HG03139 (cell line): Measurements from ENCODE around the gene PHF13.
A peak's percentile ranks its signal among the peaks of the same experiment; 100 is the strongest.

Source experiments
- ATAC-seq: cut with Tn5 transposase; IDR thresholded peaks from one replicate; pipeline ENCODE4 v1.9.1; 2021; ENCODE audit not compliant: unreplicated experiment

Gene PHF13

GRCh38 chr1:6613361-6614018 lies at the start of gene PHF13:
Gene PHF13 (plus strand): TSS chr1:6613731. CDS start chr1:6614067, 336 bp downstream.
- peak; percentile 80 for ATAC-seq

GRCh38 chr1:6569033-6569432 lies 44.5 kb upstream of the PHF13 start:
- ATAC-seq: no peak

- ATAC-seq: no peak
These were observed 43.4 kb upstream of the PHF13 start for GRCh38 chr1:6570100-6570499.

DNA sequence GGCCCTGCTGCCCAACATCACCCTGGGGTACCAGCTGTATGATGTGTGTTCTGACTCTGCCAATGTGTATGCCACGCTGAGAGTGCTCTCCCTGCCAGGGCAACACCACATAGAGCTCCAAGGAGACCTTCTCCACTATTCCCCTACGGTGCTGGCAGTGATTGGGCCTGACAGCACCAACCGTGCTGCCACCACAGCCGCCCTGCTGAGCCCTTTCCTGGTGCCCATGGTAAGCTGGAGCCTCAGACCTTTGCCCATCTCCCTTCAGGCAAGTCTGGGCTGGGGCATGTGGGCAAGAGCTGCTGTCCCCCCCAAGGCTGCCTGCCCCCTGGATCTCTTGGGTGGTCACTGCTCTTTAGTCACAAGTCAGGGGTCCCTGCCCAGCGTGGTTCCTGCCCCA lies 42.5 kb upstream of the PHF13 start:
- no peak for ATAC-seq

GRCh38 chr1:6572653-6573383 lies 40.7 kb upstream of the PHF13 start:
- no peak for ATAC-seq

GRCh38 chr1:6574025-6574620 lies 39.4 kb upstream of the PHF13 start:
- ATAC-seq: no peak

GRCh38 chr1:6574818-6575217 lies 38.7 kb upstream of the PHF13 start:
- no peak for ATAC-seq

DNA sequence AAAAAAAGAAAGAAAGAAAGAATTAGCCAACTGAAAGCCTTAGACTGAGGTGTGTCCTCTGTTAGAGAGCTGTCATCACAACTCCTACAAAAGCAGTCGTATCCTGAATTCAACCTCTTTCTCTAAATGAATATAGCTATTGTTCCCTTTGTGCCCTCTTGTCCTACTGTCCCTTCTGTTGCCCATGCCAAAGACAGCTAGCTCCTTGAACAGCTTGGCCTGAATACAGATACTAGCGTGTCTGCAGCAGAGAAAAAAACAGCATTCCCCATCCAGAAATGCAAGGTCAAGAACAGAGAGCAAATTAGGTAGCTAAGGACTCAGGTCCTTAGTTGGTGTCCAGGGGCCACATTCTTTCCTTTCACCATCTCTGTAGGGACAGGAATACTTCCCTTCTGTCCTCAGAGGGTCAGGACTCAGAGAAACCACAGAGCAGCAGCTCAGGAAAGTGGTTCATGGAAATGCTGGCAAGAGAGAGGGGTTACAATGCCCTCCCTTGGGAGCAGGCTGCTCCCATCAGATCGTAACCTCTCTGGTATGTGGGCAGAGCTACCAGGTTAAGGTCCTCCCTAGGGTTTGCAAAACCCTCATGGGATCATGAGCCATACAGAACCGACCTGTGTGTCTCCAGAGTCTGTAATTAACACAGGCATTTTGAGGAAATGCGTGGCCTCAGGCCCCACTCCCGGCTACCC lies 35.6 kb upstream of the PHF13 start:
- ATAC-seq: no peak

DNA sequence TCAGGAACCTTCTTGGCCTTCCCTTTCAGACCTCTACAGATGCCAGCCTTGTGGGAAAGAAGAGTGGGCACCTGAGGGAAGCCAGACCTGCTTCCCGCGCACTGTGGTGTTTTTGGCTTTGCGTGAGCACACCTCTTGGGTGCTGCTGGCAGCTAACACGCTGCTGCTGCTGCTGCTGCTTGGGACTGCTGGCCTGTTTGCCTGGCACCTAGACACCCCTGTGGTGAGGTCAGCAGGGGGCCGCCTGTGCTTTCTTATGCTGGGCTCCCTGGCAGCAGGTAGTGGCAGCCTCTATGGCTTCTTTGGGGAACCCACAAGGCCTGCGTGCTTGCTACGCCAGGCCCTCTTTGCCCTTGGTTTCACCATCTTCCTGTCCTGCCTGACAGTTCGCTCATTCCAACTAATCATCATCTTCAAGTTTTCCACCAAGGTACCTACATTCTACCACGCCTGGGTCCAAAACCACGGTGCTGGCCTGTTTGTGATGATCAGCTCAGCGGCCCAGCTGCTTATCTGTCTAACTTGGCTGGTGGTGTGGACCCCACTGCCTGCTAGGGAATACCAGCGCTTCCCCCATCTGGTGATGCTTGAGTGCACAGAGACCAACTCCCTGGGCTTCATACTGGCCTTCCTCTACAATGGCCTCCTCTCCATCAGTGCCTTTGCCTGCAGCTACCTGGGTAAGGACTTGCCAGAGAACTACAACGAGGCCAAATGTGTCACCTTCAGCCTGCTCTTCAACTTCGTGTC lies 34.7 kb upstream of the PHF13 start:
- no peak for ATAC-seq

DNA sequence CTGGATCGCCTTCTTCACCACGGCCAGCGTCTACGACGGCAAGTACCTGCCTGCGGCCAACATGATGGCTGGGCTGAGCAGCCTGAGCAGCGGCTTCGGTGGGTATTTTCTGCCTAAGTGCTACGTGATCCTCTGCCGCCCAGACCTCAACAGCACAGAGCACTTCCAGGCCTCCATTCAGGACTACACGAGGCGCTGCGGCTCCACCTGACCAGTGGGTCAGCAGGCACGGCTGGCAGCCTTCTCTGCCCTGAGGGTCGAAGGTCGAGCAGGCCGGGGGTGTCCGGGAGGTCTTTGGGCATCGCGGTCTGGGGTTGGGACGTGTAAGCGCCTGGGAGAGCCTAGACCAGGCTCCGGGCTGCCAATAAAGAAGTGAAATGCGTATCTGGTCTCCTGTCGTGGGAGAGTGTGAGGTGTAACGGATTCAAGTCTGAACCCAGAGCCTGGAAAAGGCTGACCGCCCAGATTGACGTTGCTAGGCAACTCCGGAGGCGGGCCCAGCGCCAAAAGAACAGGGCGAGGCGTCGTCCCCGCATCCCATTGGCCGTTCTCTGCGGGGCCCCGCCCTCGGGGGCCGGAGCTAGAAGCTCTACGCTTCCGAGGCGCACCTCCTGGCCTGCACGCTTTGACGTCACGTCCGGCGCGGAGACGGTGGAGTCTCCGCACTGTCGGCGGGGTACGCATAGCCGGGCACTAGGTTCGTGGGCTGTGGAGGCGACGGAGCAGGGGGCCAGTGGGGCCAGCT lies 34.0 kb upstream of the PHF13 start, which contains the start of gene ZBTB48:
Gene ZBTB48, plus strand, starts transcription at position 621 of the 745 bp plus-strand sequence. CDS start 616 bp downstream, outside the sequence.
- peak; percentile 94 for ATAC-seq

DNA sequence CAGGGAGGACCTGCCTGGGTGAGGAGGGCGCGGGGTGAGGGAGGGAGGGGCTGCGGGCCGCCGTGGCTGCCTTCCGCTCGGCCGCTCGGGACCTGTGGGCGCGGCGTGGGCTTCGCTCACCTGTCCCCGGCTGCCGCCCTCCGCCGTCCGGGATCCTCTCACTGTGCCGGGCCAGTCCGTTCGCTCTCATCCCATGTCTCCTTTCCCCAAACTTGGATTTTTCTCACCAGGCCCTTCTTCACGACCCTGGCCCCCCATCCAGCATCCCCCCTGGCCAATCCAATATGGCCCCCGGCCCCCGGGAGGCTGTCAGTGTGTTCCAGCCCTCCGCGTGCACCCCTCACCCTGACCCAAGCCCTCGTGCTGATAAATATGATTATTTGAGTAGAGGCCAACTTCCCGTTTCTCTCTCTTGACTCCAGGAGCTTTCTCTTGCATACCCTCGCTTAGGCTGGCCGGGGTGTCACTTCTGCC lies 33.4 kb upstream of the PHF13 start:
- ATAC-seq: no peak

DNA sequence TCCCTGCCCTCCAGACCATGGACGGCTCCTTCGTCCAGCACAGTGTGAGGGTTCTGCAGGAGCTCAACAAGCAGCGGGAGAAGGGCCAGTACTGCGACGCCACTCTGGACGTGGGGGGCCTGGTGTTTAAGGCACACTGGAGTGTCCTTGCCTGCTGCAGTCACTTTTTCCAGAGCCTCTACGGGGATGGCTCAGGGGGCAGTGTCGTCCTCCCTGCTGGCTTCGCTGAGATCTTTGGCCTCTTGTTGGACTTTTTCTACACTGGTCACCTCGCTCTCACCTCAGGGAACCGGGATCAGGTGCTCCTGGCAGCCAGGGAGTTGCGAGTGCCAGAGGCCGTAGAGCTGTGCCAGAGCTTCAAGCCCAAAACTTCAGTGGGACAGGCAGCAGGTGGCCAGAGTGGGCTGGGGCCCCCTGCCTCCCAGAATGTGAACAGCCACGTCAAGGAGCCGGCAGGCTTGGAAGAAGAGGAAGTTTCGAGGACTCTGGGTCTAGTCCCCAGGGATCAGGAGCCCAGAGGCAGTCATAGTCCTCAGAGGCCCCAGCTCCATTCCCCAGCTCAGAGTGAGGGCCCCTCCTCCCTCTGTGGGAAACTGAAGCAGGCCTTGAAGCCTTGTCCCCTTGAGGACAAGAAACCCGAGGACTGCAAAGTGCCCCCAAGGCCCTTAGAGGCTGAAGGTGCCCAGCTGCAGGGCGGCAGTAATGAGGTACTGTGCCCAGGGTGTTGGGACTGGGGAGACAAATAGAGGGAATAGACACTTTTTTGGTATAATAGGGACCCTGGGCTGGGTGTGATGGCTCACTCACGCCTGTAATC lies 32.7 kb upstream of the PHF13 start:
- ATAC-seq: no peak

DNA sequence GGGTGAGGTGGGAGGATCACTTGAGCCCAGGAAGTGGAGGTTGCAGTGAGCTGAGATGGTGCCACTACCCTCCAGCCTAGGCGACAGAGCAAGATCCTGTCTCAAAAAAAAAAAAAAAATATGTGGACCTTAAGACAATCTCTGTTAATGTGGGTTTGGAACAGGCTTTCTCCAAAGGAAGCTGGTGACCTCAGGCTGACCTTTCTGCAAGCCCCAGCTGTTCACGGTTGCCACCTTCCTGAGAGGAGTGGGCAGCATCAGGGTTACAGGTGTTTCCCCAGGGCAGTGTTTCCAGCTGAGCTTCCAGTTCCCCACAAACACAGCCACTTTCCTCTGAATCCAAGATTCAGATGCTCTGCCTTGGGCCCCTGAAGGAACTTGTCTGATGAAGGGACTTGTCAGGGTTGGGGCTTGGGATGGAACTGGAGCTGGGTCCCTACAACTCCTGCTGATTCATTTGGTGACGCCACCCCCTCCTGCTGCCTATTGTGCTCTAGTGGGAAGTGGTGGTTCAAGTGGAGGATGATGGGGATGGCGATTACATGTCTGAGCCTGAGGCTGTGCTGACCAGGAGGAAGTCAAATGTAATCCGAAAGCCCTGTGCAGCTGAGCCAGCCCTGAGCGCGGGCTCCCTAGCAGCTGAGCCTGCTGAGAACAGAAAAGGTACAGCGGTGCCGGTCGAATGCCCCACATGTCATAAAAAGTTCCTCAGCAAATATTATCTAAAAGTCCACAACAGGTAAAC lies 31.8 kb upstream of the PHF13 start:
- no peak for ATAC-seq

DNA sequence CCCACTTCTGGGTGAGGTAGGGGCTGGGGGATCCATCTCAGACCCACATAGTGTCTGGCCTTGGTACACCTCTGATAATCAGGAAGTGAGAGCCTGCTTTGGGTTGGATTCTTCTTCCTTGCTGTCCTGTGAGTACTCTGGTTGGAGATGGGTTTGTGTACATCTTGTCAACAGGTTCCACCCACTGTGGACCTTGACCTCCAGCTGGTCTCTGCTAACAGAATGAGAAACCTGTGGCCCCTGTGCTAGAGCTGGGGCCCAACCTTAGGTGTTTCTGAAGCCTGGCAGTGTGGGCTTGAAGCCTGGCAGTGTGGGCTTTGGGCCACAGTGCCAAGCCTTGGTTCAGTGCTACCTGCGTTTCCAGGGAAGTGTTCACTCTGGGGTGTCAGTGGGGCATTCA lies 31.2 kb upstream of the PHF13 start:
- ATAC-seq: no peak

DNA sequence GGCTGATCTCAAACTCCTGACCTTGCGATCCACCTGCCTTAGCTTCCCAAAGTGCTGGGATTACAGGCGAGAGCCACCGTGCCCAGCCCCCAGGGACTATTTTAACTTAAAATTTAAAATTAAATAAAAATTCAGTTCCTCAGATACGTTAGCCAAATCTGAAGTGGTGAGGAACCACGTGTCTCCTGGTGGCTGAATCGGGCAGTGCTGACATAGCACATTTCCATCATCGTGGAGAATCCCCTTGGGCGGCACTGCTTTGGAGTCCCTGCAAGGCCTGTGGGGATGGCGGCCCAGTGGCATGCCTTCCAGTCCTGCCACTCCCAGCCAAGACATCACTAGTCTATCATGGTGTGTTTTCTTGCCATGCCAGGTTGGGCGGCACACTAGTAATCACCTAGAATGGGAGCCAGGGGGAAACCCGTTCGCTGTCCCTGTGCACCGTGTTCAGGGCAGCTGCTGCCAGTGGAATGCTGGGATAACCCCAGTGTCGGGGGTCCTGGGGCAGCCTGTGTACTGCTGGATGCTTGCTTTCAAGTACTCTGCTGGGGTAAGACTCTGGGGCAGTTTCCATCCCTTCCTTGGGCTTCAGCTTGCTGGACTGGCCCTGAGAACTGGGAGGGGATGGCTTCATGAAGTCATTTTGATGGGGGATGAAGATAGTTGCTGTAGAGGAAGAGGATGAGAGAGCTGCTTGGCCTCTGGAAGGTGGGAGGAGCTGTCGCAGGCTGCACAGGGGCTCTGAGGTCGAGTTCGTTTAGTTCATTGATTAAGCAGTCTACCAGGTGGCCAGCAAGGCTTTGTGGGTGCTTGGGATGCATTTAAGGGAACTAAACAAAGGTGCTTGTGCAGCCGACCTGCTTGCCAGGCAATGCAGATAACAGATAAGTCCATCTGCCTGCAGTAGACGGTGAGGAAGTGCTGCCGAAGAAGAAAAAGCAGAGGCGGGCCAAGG lies 29.1 kb upstream of the PHF13 start:
- no peak for ATAC-seq

- no peak for ATAC-seq
These were observed 28.3 kb upstream of the PHF13 start for GRCh38 chr1:6585081-6585722.

DNA sequence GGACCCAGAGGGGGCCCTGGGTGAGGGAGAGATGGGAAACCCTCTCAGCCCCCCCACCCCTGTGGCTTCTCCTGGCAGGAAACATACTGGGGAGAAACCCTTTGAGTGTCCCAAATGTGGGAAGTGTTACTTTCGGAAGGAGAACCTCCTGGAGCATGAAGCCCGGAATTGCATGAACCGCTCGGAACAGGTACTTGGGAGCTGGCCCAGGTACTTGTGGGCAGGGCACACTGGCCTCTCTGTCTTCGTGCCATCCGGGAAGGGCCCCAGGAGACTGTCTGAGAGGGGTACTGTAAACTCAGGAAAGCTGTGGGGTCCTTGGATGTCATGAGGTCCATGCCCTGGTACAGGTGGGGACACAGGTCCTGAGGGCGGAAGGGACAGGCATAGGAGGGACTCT lies 27.7 kb upstream of the PHF13 start:
- no peak for ATAC-seq
